ENCODE data around the gene ZSCAN23.
"Not testable (repeated sequence)": the region's sequence is repeated elsewhere in the genome, so short reads cannot be mapped to it uniquely, and the experiment has no call there.

Gene ZSCAN23

DNA sequence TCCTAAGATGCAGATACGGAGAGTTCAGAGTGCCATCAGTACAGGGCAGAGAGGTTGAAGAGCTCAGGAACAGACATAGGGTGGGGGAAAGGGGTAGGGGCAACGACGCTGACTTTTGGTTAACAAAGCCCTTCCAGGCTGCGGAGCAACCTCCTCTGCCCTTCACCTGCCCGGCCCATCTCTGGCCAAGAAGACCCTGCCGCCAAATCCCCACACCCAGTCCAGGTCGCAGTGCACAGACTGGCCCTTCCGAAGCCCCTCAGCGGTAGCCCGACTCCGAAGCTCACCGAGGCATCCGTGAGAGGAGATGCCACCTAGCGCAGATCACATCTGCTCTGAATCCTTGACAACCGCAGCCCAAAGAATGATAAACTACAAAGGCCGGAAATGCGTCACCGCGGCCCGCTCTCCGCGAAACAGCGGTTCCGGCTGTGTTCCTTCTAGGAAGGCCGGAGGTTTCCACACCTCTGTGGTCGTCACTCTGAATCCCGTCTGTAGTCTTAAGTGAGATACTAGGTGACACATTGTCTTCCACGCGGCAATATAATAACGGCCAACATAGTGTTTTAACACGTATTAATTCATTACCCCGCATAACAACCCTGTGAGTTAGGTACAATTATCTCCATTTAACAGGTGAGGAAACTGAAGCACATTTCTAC is at the start of gene ZSCAN23:
Gene ZSCAN23, minus strand, starts transcription at position 380 of the 662 bp plus-strand sequence. CDS start 7,225 bp downstream, outside the sequence.
- DNase-seq, result no peak

DNA sequence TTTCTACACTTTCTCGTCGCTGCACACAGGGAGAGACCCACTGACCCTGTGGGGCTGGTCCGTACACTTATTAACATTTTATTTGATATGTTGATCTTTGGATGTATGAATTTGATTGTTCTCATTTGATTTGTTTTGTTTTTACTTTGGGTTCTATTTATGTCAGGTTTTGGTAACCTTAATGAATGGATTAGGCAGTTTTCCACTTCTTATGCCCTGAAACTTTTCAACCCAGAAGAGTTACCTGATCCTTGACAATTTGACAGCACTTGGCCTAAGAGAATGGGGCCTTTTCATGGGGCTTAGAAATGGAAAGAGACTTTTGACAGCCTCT is 48.7 kb upstream of the ZSCAN23 start:
- no peak for DNase-seq

DNA sequence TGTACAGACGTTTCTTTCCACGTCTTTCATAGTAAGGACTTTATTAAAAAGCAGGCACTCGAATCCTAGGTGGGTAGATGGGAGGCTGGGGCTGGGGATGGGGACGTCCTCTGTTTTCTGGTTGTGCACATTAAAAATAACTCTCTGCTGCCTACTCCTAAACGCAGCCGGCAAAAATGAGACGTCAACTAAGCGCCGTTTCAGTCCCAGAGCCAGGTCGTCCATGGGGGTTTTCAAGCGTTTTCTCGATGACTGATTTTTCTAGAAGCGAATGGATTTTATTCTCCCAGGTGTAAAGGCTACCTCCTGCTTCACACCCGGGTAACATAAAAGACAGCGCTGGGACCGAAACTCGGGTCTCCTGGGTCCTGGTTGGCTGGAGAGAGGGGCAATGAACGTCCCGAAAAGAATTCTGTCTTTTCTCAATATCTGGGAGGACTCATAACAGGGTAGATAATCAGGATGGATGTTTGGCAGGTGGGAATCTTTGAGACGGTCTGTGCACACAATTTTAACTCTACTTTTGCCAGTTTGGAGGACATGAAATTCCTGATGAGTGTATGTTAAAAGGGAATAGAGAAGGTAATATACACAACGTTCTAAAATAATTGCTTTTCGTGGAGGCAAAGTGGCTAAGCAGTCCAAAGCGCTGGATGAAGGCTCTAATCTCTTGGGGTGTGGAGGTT is 47.1 kb upstream of the ZSCAN23 start:
- DNase-seq, result no peak

DNA sequence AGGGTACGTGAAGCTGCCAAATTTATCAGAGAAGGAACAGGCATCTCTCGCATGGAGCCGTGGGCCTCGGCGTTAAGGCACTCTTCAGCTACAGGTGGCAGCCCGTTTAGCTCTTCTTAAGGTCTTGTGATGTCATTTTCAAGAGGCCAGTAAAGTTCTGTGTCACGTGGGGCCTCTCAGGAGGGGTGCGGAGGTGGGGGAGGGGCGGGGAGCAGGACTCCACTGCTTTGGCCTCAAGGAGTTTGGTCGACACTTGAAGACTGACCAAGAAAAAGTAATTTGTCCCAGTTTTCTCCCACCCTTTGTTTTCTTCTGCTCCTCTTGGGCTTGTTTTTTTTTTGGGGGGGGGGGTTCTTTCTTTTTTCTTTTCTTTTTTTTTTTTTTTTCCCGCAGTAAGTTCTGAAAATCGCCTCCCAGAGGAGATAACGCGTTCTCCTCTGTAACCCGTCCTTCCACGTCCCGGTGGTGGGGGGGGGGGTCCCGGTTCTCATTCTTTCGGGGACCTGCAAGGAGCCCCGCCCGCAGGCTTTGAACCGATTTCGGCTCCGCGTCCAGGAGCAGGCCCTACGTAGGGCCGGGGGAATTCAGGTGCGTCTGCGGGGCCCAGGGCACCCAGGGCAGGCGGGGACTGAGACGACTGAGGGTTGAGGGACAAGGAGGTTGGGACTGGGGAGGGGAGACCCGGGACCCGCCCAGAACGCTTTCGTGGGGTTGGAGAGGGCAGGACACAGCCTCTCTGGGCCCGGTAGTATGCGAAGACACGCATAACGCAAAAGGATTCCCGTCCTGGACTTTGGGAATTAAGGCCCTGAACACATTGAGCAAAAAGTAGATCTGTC is 46.3 kb upstream of the ZSCAN23 start:
- DNase-seq, result no peak

DNA sequence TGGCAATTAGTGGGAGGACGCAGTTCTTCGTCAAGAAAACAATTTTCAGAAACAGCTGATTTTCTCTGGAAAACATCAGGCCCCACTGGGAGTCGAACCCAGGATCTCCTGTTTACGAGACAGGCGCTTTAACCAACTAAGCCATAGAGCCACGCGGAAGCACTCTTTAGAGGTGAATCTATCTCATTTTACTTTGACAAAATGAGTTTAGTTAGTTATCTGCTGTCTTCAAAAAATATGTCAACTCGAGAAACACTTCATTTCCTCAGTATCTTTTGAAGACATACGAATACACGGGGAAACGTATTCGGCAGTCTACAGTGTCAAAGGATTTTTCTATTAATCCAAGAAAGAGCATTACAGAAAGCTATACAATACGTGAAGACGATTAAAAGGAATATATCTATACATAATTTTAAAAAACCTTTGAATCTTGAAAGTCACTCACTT is 45.6 kb upstream of the ZSCAN23 start:
- DNase-seq, result no peak

DNA sequence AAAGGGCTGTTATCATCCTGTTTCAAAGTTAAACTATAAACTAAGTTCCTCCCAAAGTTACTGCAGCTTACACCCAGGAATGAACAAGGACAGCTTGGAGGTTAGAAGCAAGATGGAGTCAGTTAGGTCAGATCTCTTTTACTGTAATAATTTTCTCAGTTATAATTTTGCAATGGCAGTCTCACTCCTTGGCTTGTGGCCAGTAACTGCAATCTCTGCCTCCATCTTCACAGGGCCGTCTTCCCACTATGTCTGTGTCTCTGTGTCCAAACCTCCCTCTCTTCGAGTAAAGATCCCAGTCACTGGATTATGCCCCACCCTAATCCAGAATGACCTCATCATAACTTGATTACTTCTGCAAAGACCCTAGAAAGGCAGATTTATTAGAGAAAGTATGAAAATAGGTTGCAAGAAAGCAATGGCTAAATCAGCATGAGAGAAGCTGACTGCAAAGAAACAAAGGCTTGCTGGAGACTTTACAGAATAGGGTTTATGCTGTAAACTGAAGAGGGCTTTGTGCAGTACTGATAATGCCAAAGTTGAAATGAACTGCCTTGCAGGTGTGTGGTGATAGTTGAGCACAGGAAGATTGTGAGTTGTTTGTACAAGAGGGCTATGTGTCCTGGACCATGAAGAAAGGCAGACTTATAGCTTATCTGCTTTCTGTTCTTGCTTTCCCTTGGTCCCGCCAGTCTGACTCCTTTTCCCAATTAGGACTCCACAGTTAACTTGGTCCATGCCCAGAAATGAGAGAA is 43.9 kb upstream of the ZSCAN23 start:
- no peak for DNase-seq

DNA sequence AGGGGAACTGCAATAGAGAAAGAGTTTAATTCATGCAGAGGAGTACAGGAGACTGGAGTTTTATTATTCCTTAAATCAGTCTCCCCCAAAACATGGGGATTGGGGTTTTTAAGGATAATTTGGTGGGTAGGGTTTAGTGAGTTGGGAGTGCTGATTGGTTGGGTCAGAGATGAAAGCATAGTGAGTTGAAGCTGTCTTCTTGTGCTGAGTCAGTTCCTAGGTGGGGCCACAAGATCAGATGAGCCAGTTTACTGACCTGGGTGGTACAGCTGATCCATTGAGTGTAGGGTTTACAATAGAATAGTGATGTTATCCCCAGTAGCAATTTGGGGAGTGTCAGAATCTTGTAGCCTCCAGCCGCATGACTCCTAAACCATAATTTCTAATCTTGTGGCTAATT is 43.2 kb upstream of the ZSCAN23 start:
- no peak for DNase-seq

DNA sequence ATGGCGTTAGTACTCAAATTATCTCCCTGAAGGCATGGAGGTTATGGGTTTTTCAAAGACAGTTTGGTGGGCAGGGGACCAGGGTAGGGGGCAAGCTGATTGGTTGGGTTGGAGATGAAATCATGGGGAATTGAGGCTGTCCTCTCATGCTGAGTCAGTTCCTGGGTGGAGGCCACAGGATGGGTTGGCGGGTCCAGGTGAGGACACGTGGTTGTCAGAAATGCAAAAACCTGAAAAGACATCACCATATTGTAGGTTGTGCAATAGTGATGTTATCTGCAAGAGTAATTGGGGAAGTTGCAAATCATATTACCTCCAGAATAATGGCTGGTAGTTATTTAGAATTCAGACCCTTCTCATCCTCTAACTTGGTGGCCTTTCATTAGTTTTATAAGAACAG is 42.2 kb upstream of the ZSCAN23 start:
- DNase-seq, result no peak

DNA sequence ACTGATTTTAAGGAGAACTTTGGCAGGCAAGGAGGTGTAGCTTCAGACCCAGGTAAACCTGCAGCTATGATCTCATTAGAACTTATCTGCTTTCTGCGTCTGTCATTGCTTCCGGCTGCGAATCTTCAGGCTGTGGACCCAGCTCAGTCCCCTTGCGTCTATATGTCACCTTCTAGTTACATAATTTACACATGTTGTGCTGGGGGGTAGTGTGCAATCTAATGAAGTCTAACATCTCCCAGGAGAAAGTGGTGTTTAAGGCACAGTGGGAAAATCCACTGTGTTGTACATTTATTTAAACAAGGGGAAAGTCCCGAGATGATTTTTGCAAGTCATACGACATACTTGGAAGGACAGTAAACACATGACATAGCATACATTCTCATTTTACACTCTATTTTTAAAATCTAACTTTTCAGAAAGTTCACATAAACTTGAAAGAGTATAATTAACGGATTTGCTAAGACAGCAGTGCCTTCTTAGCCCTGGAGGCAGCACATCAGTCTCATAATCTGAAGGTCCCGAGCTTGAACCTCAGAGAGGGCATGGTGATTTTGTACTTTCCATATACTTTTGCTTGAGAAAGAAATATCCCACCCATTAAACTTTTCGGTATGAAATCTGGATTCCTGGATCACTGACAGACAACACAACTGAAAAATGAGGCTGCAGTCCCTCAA is 37.1 kb upstream of the ZSCAN23 start:
- DNase-seq, result no peak

DNA sequence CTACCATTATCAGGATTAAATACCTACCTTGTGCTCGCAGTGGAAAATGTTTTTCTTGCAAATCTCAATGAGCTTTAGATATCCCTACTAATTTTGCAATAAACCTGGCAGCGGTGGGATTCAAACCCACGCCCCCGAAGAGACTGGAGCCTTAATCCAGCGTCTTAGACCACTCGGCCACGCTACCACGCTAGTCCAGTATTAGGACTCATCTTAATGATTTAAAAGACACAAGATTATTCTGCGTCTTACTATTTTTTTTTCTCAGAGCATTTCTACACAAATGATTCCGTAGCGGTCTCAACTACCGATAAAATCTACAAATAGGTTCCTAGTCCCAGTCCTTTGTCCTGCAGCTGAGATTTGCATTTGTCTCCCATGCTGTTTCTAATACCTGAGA is 35.2 kb upstream of the ZSCAN23 start:
- DNase-seq, result no peak

DNA sequence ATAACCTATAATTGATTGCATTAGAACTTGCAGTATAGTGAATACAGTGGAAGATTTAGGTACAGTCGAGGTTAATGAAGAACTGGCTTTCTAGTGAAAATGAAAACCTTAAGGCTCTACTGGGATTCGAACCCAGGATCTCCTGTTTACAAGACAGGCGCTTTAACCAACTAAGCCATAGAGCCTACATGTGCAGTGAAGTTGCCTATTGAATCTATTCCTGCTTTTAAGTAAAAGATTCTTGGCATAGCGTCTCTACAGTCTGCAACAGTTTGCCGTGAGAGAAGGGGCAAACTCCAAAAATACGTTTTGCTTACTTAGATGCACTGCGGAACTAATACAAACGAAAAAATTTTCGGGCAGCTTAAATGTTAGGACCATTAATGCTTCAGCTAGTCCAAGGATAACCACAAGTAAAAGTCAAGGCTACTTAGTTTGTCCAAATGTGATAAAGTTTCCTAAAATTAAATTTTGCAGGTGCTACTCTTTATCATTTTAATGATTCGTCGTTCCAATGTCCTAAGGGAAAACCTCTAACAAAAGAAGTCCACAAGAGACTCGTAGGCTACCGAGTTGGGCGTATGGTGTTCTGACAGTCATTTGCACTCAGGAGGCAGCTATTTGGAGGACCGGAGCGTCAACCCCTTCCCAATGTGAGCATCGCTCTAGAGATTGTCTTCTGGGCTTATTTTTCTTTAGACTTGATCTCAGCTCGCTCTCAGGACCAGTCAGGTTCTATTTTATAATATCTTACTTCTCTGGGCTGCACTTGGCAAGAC is 31.3 kb upstream of the ZSCAN23 start:
- DNase-seq, result no peak

DNA sequence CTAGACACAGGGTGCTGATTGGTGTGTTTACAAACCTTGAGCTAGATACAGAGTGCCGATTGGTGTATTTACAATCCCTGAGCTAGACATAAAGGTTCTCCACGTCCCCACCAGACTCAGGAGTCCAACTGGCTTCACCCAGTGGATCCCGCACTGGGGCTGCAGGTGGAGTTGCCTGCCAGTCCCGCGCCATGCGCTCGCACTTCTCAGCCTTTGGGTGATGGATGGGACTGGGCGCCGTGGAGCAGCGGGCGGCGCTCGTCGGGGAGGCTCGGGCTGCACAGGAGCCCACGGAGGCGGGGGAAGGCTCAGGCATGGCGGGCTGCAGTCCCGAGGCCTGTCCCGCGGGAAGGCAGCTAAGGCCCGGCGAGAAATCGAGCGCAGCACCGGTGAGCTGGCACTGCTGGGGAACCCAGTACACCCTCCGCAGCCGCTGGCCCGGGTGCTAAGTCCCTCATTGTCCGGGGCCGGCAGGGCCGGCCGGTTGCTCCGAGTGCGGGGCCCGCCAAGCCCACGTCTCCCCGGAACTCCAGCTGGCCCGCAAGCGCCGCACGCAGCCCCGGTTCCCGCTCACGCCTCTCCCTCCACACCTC is 26.0 kb upstream of the ZSCAN23 start:
- not testable (repeated sequence) for DNase-seq

DNA sequence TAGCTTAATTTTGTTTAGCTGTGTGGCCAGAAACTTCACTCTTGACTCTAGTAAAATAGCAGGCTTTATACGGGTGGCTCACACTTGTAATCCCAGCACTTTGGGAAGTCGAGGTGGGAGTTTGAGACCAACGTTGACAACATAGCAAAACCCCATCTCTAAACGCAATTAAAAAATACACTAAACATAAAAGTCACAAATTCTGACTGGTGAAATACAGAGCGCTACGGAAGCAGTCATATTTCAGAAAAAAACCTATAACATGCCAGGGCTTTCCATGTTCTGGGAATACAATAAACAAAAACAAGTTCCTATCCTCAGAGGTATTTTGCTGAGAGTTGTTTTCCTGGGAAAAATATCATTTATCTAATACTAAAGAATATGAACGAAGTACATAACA is 24.8 kb upstream of the ZSCAN23 start:
- no peak for DNase-seq

DNA sequence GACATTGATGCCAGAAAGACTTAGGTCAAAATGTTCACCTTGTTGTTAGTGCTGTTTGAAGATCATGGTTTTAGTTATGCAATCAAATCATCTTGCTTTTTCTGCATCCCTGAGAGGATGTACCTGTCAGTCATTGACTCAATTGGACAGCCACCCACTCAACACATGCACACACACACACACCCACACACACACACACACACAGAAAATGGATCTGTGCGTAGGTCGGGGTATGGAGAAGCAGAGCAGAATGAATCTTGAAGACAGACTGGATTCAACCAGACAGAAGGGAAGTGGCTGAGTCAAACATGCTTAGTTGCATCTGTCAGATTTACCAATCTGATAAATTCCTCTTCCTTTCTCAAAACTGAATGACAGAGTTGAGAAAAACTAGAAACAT is 19.1 kb upstream of the ZSCAN23 start:
- DNase-seq, result no peak

DNA sequence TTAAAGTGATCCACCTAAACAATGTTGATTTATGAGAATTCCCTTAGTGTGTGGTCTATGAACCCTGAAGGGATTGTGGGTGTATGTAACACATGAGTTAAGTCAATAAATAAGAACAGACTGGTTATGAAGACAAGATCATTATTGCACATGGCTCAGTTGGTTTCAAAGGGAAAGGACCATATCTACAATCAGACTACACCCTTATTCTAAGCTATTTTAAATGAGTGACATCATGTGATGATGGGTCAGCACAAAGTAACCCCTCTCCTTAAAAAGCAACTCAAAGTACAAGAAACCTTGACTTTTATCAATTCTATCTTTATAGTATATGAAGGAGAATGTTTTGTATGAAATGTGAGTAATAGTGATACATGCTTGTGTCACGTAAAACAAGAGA is 15.3 kb upstream of the ZSCAN23 start:
- DNase-seq, result no peak

DNA sequence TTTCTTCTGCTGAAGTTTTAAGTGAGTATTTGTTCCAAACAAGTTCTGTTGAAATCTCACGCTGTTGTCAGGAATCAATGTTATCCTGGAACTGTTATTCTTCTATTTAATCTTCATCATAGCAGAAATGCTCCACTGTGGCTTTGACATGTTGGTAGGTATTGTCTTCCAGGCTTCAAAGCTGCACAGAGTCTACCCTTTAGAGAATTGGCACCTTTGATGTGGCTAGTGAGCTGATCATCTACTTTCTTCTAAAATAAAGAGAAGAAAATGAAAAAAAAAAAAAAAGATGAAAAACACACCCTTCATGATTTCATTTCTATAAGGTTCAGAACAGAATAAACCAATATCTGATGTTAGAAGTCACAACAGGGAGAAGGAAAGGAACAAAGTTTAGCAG is 5.8 kb upstream of the ZSCAN23 start:
- DNase-seq, result no peak

DNA sequence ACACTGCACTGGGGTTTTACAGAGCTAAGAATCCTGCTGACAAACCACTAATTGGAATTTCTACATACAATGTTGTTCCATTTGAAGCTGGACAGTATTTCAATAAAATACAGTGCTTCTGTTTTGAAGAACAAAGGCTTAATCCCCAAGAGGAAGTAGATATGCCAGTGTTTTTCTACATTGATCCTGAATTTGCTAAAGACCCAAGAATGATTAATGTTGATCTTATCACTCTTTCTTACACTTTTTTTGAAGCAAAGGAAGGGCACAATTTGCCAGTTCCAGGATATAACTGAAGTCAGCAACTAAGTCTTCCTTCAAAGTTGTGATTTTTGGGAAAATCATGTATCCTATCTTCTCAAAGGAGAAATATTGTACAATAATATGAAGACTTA is 4.2 kb upstream of the ZSCAN23 start:
- not testable (repeated sequence) for DNase-seq

DNA sequence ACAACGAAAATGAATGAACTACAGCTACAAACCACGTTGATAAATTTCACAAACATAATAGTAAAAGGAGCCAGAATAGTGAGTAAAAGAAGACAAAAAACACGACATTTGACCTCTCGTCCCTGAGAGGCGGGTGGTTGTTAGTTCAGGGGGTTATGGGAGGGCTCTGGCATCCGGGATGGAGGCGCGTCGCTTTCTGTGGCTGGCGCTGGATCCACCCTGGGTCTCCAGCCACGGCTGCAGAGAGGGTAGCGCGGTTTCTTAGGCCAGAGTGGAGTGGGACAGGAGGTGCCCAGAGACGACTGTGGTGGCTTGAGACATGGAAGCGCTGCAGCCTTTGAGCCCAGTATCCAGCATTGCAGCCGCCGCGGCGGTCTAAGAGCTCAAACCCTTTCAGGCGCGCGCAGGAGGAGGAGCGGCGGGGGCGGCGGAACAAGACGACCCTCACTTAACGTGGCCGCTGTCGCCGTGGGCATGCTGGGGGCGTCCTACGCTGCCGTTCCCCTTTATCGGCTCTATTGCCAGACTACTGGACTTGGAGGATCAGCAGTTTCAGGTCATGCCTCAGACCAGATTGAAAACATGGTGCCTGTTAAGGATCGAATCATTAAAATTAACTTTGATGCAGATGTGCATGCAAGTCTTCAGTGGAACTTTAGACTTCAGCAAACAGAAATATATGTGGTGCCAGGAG is 3.7 kb upstream of the ZSCAN23 start:
- no peak for DNase-seq

DNA sequence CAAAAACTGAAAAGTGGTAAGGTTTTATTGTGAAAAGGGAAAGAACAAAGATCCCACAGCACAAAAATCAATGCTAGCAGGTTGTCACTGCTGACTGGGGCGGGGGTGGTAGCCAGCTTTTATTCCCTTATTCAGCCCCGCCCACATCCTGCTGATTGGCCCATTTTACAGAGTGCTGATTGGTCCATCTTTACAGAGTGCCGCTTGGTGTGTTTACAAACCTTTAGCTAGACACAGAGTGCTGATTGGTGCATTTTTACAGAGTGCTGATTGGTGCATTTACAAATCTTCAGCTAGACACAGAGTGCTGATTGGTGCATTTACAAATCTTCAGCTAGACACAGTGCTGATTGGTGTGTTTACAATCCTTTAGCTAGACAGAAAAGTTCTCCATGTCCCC is 1.5 kb upstream of the ZSCAN23 start:
- DNase-seq, result not testable (repeated sequence)

DNA sequence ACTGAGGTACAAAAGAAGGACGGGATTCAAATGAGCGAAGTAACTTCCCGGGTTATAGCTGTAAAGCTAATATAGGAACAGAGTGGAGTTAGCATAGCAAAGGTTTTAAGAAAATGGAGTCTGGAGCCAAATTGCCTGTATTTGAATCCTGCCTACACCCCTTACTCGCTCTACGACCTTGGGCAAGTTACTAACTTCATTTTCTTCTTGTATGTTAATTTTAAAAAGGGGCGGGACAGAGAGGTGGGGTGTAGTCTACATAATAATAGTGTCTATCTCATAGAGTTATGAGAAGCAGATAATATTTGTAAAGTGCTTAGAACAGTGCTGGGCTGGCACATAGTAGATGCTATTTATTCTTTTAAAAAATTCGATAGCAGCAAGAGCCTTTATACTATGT is 705 bp downstream of the ZSCAN23 start:
- DNase-seq, result no peak

DNA sequence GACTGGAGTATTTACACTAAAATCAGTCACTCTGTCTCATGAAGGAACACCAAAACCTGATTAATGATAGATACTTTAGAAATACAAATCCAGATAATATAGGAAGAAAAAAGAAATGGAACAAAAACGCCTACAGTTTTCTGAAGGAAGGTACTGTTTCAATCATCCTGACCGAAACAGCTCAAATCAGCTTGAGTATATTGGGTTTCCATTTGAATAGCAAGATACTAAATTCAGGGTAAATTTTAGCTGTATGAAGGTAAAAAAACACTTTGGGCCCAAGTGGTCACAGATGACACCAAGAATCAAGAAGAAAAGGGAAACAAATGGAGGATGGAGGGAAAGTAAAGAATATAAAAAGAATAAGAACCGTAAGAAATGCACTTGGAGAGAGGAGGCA is 6.9 kb downstream of the ZSCAN23 start:
- no peak for DNase-seq

Data from bone marrow (tissue), 2 donors.